Stimulated activated memory B cell treated with anti-CD40 and anti-IgM and Interleukin-4, amounts not matched to agents 10 μg/mL and 1 μg/mL and 100 μg/mL, for 72 hours (primary cell): ENCODE data around the gene KCNK5.
A peak's percentile ranks its signal among the peaks of the same experiment; 100 is the strongest.

ENCODE experiments used
- ATAC-seq: fragments of 150-1000 bp; cut with Tn5 transposase; 2 replicates; pipeline ENCODE4 v1.10.0; 2021
- H3K27ac Mint-ChIP-seq: one replicate; pipeline ENCODE4 v1.8.0; 2022; ENCODE audit warnings: mild to moderate bottlenecking, mixed read lengths
- H3K27me3 Mint-ChIP-seq: one replicate; pipeline ENCODE4 v1.8.0; 2022; ENCODE audit warnings: mixed read lengths
- H3K36me3 Mint-ChIP-seq: one replicate; pipeline ENCODE4 v1.8.0; 2022; ENCODE audit warnings: mixed read lengths
- H3K4me1 Mint-ChIP-seq: one replicate; pipeline ENCODE4 v1.8.0; 2022; ENCODE audit warnings: mixed read lengths
- H3K4me3 Mint-ChIP-seq: one replicate; pipeline ENCODE4 v1.8.0; 2022; ENCODE audit warnings: mild to moderate bottlenecking, moderate library complexity, mixed read lengths
- H3K9me3 Mint-ChIP-seq: one replicate; pipeline ENCODE4 v1.8.0; 2022; ENCODE audit warnings: mixed read lengths

KCNK5 gene

DNA sequence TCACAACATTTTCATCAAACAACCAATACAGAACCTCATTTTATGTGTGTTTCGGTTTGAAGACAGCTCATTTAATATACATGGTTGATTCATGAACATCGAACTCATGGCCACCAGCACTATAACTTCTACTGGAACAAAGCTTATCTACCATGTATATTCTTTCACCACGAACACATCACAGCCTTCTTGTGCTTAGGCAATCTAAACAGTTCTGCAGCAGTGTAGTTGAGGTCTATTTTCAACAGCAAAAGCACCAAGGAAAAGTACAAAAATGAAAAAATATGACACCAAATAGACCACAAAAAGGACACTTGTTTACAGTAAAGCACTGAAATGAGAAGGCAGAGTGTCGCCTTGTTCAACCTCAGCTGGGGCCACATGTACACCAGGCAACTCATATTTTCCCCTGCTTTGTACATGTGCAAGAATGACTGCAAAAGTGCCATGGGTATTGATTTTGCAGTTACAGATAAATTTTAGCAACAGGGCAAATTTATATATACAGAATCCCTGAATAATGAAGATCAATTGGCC is 25.8 kb upstream of the KCNK5 start:
- Mint-ChIP-seq H3K27ac (no peak overlapping the region), H3K9me3 (peaks cover 6% of the 10 kb centered on the region), H3K27me3 (peaks cover 55% of the 10 kb centered on the region), H3K4me1 (no peaks in the 10 kb centered on the region), H3K4me3 (no peak overlapping the region), H3K36me3 (no peaks in the 10 kb centered on the region)
- ATAC-seq = no peak

DNA sequence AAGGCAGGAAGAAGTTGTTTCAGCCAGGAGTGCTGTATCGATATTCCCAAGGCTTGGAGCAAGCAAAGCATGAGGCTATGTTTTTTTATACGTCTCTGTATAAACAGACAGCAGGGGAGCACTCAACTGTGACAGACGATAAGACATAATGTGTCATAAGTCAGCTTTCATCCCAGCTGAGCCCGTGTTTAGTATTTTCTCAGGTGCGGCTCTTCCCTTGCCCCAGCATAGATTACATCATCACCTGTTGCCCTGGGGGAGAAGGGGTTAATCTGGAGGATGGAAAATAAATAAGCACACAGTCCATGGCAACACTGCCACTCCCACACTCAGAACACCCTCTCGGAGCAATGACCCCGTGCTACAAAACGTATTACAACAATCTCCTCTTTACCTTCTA is 22.1 kb upstream of the KCNK5 start:
- H3K4me3 Mint-ChIP-seq = no peak overlapping the region
- H3K9me3 Mint-ChIP-seq = peaks cover 6% of the 10 kb centered on the region
- peaks cover 26% of the 10 kb centered on the region for H3K27me3 Mint-ChIP-seq
- H3K4me1 Mint-ChIP-seq = peaks cover 6% of the 10 kb centered on the region
- H3K36me3 Mint-ChIP-seq = no peaks in the 10 kb centered on the region
- H3K27ac Mint-ChIP-seq = no peak overlapping the region
- no peak for ATAC-seq

- H3K27me3 Mint-ChIP-seq = peaks cover 26% of the 10 kb centered on the region
- H3K4me1 Mint-ChIP-seq = peaks cover 6% of the 10 kb centered on the region
- H3K4me3 Mint-ChIP-seq = no peak overlapping the region
- H3K36me3 Mint-ChIP-seq = no peaks in the 10 kb centered on the region
- peaks cover 6% of the 10 kb centered on the region for H3K9me3 Mint-ChIP-seq
- no peak overlapping the region for H3K27ac Mint-ChIP-seq
- no peak for ATAC-seq
These were observed 21.2 kb upstream of the KCNK5 start for GRCh38 chr6:39250507-39250906.

DNA sequence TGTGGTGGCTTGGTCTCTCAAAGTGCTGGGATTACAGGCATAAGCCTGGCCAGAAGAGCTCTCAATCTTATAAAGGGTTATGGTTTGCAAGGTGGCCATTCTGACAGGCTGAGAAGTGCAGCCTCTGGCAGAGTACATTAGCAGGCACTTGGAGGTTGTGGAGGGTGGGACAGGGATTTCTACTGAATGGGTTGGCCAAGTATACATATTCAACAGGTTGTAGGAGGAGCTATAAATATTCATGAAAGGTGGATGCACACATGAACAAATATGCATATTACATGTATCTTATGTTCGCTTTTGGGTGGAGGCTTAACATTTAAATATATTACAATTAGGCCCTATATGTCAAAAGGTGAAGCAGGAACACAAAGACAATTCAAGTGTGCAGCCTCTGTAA is 20.0 kb upstream of the KCNK5 start:
- Mint-ChIP-seq H3K27me3 (peaks cover 17% of the 10 kb centered on the region), H3K4me3 (no peak overlapping the region), H3K9me3 (no peaks in the 10 kb centered on the region), H3K27ac (no peak overlapping the region), H3K4me1 (peaks cover 6% of the 10 kb centered on the region), H3K36me3 (no peaks in the 10 kb centered on the region)
- ATAC-seq = no peak

GRCh38 chr6:39247667-39248194 is 18.5 kb upstream of the KCNK5 start:
- Mint-ChIP-seq H3K36me3 (no peaks in the 10 kb centered on the region), H3K27me3 (peaks cover 9% of the 10 kb centered on the region), H3K9me3 (no peaks in the 10 kb centered on the region), H3K27ac (no peak overlapping the region), H3K4me1 (peaks cover 6% of the 10 kb centered on the region), H3K4me3 (no peak overlapping the region)
- ATAC-seq = no peak

DNA sequence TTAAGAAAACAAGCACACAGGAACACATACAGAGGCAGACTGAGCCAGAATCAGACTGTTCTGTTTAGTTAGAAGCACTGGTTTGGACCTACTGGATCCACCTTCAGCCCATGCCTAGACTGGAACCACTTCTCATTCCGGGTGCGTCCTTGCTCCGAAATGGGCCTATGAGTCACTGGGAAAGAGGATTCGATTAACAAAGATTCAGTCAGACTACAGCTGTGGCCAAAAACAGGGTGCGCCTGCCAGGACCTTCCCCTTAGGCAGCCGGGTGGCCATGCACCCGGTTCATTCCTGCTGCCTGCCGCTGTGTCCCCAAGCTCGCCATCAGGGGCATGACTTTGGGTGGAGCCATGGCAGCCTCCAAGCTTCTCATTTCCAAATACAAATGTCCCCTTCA is 14.5 kb upstream of the KCNK5 start:
- Mint-ChIP-seq H3K9me3 (no peaks in the 10 kb centered on the region), H3K27ac (no peak overlapping the region), H3K36me3 (no peaks in the 10 kb centered on the region), H3K4me1 (peaks cover 6% of the 10 kb centered on the region), H3K27me3 (peaks cover 7% of the 10 kb centered on the region), H3K4me3 (no peak overlapping the region)
- ATAC-seq = no peak

- H3K36me3 Mint-ChIP-seq = no peaks in the 10 kb centered on the region
- H3K9me3 Mint-ChIP-seq = no peaks in the 10 kb centered on the region
- no peak overlapping the region for H3K4me3 Mint-ChIP-seq
- H3K4me1 Mint-ChIP-seq = no peaks in the 10 kb centered on the region
- ATAC-seq = no peak
- H3K27me3 Mint-ChIP-seq = peaks cover 7% of the 10 kb centered on the region
- no peak overlapping the region for H3K27ac Mint-ChIP-seq
These were observed 11.0 kb upstream of the KCNK5 start for GRCh38 chr6:39240155-39240757.

DNA sequence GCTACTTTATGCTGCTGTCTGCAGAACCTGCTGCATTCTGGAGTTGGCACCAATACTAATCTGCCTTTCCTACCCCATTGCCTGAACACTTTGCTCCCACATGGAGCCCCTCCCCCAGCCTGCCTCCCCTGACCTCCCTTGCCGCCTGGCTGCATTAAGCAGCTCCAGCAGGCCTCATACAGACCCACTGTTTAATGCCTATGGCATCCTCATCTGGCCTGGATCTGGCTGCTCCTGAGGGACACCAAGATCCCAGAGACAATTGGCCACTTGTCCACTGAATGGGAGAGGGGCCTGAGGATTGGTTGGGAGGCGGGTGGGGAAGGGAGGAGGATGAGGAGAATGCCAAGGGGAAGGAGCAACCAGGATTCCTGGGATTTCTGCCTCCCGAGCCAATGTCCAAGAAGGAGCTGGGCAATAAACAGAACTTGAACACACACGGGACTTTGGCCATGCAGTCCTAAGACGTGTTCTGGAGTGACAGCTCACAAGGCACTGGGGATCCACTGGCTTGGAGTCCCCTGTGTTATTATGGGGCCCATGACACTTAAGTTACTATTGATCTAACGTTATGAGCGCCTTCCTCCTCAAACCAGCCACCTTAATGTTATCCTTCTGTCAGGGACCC is 10.4 kb upstream of the KCNK5 start:
- H3K27me3 Mint-ChIP-seq = peaks cover 7% of the 10 kb centered on the region
- H3K9me3 Mint-ChIP-seq = no peaks in the 10 kb centered on the region
- H3K27ac Mint-ChIP-seq = no peak overlapping the region
- H3K36me3 Mint-ChIP-seq = no peaks in the 10 kb centered on the region
- H3K4me1 Mint-ChIP-seq = no peaks in the 10 kb centered on the region
- H3K4me3 Mint-ChIP-seq = no peak overlapping the region
- ATAC-seq = no peak

GRCh38 chr6:39236742-39237141 is 7.5 kb upstream of the KCNK5 start:
- no peaks in the 10 kb centered on the region for H3K9me3 Mint-ChIP-seq
- no peak overlapping the region for H3K4me3 Mint-ChIP-seq
- no peak overlapping the region for H3K27ac Mint-ChIP-seq
- ATAC-seq = no peak
- H3K4me1 Mint-ChIP-seq = no peaks in the 10 kb centered on the region
- peaks cover 2% of the 10 kb centered on the region for H3K27me3 Mint-ChIP-seq
- no peaks in the 10 kb centered on the region for H3K36me3 Mint-ChIP-seq

GRCh38 chr6:39233333-39233732 is 4.1 kb upstream of the KCNK5 start:
- Mint-ChIP-seq H3K27me3 (peaks cover 33% of the 10 kb centered on the region), H3K27ac (no peak overlapping the region), H3K9me3 (no peaks in the 10 kb centered on the region), H3K36me3 (no peaks in the 10 kb centered on the region), H3K4me3 (no peak overlapping the region), H3K4me1 (peaks cover 10% of the 10 kb centered on the region)
- ATAC-seq = no peak

DNA sequence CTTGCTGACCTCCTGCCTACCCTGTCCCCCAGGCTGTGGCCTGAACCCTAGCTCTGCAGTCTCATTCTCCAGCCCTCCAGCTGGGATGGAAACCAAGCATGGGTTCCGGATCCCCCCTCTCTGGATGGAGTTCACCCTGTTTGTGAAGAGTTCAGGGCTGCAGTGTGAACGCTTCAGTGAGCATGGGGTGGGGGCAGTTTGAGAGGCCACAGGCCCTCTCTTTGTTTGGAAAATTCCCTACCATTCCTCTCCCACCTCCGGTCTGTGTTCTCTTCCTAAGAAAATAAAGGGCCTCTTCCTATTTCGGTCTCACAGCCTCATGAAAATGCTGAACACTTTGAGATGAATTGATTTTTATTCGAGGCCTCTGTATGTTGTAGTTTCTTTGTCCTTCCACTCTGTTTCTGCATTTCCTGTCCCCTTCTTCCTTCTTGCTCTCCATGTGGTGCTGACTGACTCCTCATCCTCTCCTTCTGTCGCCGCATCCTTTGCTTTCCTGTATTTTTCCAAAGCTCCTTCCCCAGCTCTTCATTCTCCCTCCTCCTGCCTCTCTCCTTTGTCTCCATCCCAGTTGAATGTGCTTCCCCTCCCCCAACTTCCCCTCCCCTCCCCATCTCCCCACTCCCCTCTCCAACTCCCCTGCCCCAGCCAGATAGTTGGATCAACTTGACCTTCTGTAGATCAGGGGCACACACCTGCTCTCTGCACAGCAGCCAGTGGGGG is 2.4 kb upstream of the KCNK5 start:
- Mint-ChIP-seq H3K27me3 (peaks cover 47% of the 10 kb centered on the region), H3K4me3 (no peak overlapping the region), H3K9me3 (no peaks in the 10 kb centered on the region), H3K27ac (no peak overlapping the region), H3K36me3 (no peaks in the 10 kb centered on the region), H3K4me1 (peaks cover 10% of the 10 kb centered on the region)
- ATAC-seq = no peak

- peaks cover 47% of the 10 kb centered on the region for H3K27me3 Mint-ChIP-seq
- no peak overlapping the region for H3K4me3 Mint-ChIP-seq
- H3K36me3 Mint-ChIP-seq = no peaks in the 10 kb centered on the region
These were observed 1.4 kb upstream of the KCNK5 start for GRCh38 chr6:39230654-39231035.

GRCh38 chr6:39228111-39228971 is 934 bp downstream of the KCNK5 start:
- peaks cover 18% of the 10 kb centered on the region for H3K4me1 Mint-ChIP-seq
- H3K36me3 Mint-ChIP-seq = no peaks in the 10 kb centered on the region
- peaks cover 47% of the 10 kb centered on the region for H3K27me3 Mint-ChIP-seq
- peak overlapping the region; percentile 71 for H3K4me3 Mint-ChIP-seq
- H3K9me3 Mint-ChIP-seq = no peaks in the 10 kb centered on the region
- ATAC-seq = no peak
- H3K27ac Mint-ChIP-seq = no peak overlapping the region

More at GRCh38 chr6:39230654-39231035, 1.4 kb upstream of the KCNK5 start:
- no peak for ATAC-seq
- peaks cover 18% of the 10 kb centered on the region for H3K4me1 Mint-ChIP-seq
- H3K9me3 Mint-ChIP-seq = no peaks in the 10 kb centered on the region
- H3K27ac Mint-ChIP-seq = no peak overlapping the region

GRCh38 chr6:39227476-39227875 is 1.8 kb downstream of the KCNK5 start:
- Mint-ChIP-seq H3K27me3 (peaks cover 47% of the 10 kb centered on the region), H3K36me3 (no peaks in the 10 kb centered on the region), H3K4me1 (peaks cover 18% of the 10 kb centered on the region), H3K4me3 (peak overlapping the region; percentile 9), H3K9me3 (peaks cover 3% of the 10 kb centered on the region), H3K27ac (no peak overlapping the region)
- no peak for ATAC-seq
